ENCODE results near the gene EDEM3.

The EDEM3 gene

DNA sequence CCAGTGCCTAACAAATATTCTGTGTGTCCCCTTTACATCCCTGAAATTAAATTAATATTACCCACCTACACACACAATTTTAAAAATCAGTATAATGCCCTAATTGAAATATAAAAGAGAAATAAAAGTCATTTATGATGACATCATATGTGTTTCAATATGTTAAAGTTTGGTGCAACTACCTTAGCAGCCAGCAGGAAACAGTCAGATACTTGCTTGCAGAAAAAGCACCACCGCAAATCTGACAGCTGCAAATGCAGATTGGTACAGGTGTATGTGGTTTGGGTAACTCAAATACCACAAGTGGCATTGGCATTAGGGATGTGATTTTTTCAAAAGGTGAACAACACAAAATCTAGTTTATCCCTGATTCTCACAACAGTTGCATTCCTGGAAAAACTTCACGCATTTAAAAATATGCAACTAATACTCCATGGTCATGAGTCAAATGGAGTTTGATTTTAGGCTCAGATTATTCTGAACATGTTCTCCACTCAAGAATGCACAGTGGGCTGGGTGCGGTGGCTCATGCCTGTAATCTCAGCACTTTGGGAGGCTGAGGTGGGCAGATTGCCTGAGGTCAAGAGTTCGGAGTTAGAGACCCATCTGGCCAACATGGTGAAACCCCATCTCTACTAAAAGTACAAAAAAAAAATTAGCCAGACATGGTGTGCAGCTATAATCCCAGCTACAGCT, 106.3 kb downstream of the EDEM3 start:
- no peak overlapping the region for H4K8ac ChIP-seq (ENCODE audit: low read depth, low read length)
- no peaks in the 10 kb centered on the region for H3K79me1 ChIP-seq (ENCODE audit: low read depth, low read length)
- H2AK5ac ChIP-seq (ENCODE audit: low read depth, low read length), result no peak overlapping the region
- no peak overlapping the region for H3K4me2 ChIP-seq (ENCODE audit: insufficient read depth, low read length, poor library complexity, severe bottlenecking)
- no peaks in the 10 kb centered on the region for H3K4me1 ChIP-seq (ENCODE audit: control insufficient read depth in 2 of 2, insufficient read depth in 1 of 2, low read depth in 1 of 2, low read length in 2 of 2)
- no peak overlapping the region for H3K27ac ChIP-seq (replicated peaks; ENCODE audit: low read length)
- no peak overlapping the region for H3K9ac ChIP-seq (ENCODE audit: low read depth, low read length, poor library complexity)
- H4K91ac ChIP-seq (ENCODE audit: low read depth, low read length, poor library complexity), result no peak overlapping the region
- H3K9me3 ChIP-seq (replicated peaks in 1 of 2; ENCODE audit: control insufficient read depth in 2 of 2, insufficient read depth in 1 of 2, low read depth in 1 of 2, low read length in 2 of 2), result peaks cover 0 to 8% of the 10 kb centered on the region in 2 donors
- no peak overlapping the region for H2BK15ac ChIP-seq (ENCODE audit: low read length)
- WGBS, 2 donors (ENCODE audit: extremely low coverage in 2 of 2, insufficient read length in 2 of 2, insufficient replicate concordance in 1 of 2), result no CpG with 5 or more reads among the region's 4 CpGs
- H3K4me3 ChIP-seq (ENCODE audit: low read length in 2 of 2), result no peak overlapping the region
- DNase-seq (ENCODE audit: low spot score), result no peak
- no peak overlapping the region for H3K4ac ChIP-seq (ENCODE audit: low read length)
- no peak overlapping the region for H3K23ac ChIP-seq (ENCODE audit: low read depth, low read length, poor library complexity)
- no peak overlapping the region for H3K18ac ChIP-seq (ENCODE audit: low read length)
- no peaks in the 10 kb centered on the region for H3K36me3 ChIP-seq (replicated peaks in 1 of 2; ENCODE audit: control insufficient read depth in 2 of 2, insufficient read depth in 2 of 2, low read length in 2 of 2)
- no peak overlapping the region for H2AFZ ChIP-seq (ENCODE audit: low read length)
- H3K14ac ChIP-seq (ENCODE audit: low read length), result no peak overlapping the region
- H2BK120ac ChIP-seq (ENCODE audit: low read depth, low read length), result no peak overlapping the region
- no peak overlapping the region for H2BK5ac ChIP-seq (ENCODE audit: low read length)
- peaks cover 0 to 10% (median 0%) of the 10 kb centered on the region in 3 experiments for H3K27me3 ChIP-seq (ENCODE audit: control insufficient read depth in 3 of 3, insufficient read depth in 3 of 3, low read depth in 1 of 3, low read length in 3 of 3)
- H2BK12ac ChIP-seq (ENCODE audit: low read length), result no peak overlapping the region

DNA sequence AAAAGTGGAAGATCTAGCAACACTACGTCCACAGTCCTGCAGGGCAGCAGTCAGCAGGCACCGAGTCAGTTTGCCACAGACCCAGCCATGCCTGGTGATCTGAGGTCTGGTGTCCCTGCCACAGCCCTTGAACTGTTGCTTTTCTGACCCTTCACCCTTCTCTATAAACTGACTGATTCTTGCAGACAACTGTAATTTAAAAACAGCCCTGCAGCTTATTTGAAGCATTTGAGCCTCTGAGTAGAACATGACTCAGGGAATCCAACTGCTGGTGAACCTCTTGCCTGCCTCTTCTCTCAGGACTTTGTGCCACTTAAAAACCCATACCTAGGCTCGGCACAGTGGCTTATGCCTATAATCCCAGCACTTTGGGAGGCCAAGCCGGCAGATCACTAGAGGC, 107.2 kb downstream of the EDEM3 start:
- Histone ChIP-seq H2BK5ac (ENCODE audit: low read length) (no peak overlapping the region), H3K9ac (ENCODE audit: low read depth, low read length, poor library complexity) (no peak overlapping the region), H3K27ac (replicated peaks; ENCODE audit: low read length) (no peak overlapping the region), H3K27me3 (ENCODE audit: control insufficient read depth in 3 of 3, insufficient read depth in 3 of 3, low read depth in 1 of 3, low read length in 3 of 3) (peaks cover 0 to 8% (median 0%) of the 10 kb centered on the region in 3 experiments), H2AK5ac (ENCODE audit: low read depth, low read length) (no peak overlapping the region), H4K91ac (ENCODE audit: low read depth, low read length, poor library complexity) (no peak overlapping the region), H4K8ac (ENCODE audit: low read depth, low read length) (no peak overlapping the region), H3K4me2 (ENCODE audit: insufficient read depth, low read length, poor library complexity, severe bottlenecking) (no peak overlapping the region), H2BK15ac (ENCODE audit: low read length) (no peak overlapping the region), H3K14ac (ENCODE audit: low read length) (no peak overlapping the region), H3K4me1 (ENCODE audit: control insufficient read depth in 2 of 2, insufficient read depth in 1 of 2, low read depth in 1 of 2, low read length in 2 of 2) (no peaks in the 10 kb centered on the region), H3K4me3 (ENCODE audit: low read length in 2 of 2) (no peak overlapping the region), H3K18ac (ENCODE audit: low read length) (no peak overlapping the region), H2BK12ac (ENCODE audit: low read length) (no peak overlapping the region), H2AFZ (ENCODE audit: low read length) (no peak overlapping the region), H2BK120ac (ENCODE audit: low read depth, low read length) (no peak overlapping the region), H3K23ac (ENCODE audit: low read depth, low read length, poor library complexity) (no peak overlapping the region), H3K36me3 (replicated peaks in 1 of 2; ENCODE audit: control insufficient read depth in 2 of 2, insufficient read depth in 2 of 2, low read length in 2 of 2) (no peaks in the 10 kb centered on the region), H3K4ac (ENCODE audit: low read length) (no peak overlapping the region), H3K79me1 (ENCODE audit: low read depth, low read length) (no peaks in the 10 kb centered on the region), H3K9me3 (replicated peaks in 1 of 2; ENCODE audit: control insufficient read depth in 2 of 2, insufficient read depth in 1 of 2, low read depth in 1 of 2, low read length in 2 of 2) (peaks cover 0 to 7% of the 10 kb centered on the region in 2 donors)
- no CpG with 5 or more reads among the region's 4 CpGs for WGBS, 2 donors (ENCODE audit: extremely low coverage in 2 of 2, insufficient read length in 2 of 2, insufficient replicate concordance in 1 of 2)
- no peak for DNase-seq (ENCODE audit: low spot score)

DNA sequence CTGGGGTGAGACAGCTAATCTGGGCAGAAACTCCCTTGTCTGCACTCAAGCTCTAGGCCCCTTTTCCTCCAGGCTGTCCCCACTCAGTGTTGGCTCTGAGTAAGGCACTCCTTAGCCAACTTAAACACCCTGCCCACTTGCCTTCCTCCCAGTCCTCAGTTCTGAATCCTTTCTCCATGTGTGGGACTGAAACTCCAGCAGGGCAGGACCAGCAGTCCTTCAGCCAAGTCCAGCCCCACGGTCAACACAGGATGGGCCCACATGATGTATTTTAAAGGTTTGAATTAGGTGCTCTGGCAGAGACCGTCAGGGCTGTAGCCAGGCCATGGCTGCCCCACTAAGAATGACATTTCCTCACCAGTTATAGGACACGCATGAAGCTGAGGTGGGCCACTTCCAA, 107.8 kb downstream of the EDEM3 start:
- no peak overlapping the region for H4K8ac ChIP-seq (ENCODE audit: low read depth, low read length)
- H2AK5ac ChIP-seq (ENCODE audit: low read depth, low read length), result no peak overlapping the region
- no peaks in the 10 kb centered on the region for H3K79me1 ChIP-seq (ENCODE audit: low read depth, low read length)
- H3K23ac ChIP-seq (ENCODE audit: low read depth, low read length, poor library complexity), result no peak overlapping the region
- peaks cover 0 to 7% (median 0%) of the 10 kb centered on the region in 3 experiments for H3K27me3 ChIP-seq (ENCODE audit: control insufficient read depth in 3 of 3, insufficient read depth in 3 of 3, low read depth in 1 of 3, low read length in 3 of 3)
- H3K27ac ChIP-seq (replicated peaks; ENCODE audit: low read length), result no peak overlapping the region
- no peak overlapping the region for H2AFZ ChIP-seq (ENCODE audit: low read length)
- no peak overlapping the region for H2BK12ac ChIP-seq (ENCODE audit: low read length)
- peaks cover 0 to 4% of the 10 kb centered on the region in 2 donors for H3K9me3 ChIP-seq (replicated peaks in 1 of 2; ENCODE audit: control insufficient read depth in 2 of 2, insufficient read depth in 1 of 2, low read depth in 1 of 2, low read length in 2 of 2)
- no peaks in the 10 kb centered on the region for H3K4me1 ChIP-seq (ENCODE audit: control insufficient read depth in 2 of 2, insufficient read depth in 1 of 2, low read depth in 1 of 2, low read length in 2 of 2)
- H2BK120ac ChIP-seq (ENCODE audit: low read depth, low read length), result no peak overlapping the region
- DNase-seq (ENCODE audit: low spot score), result no peak
- no peak overlapping the region for H2BK15ac ChIP-seq (ENCODE audit: low read length)
- no peak overlapping the region for H3K4me3 ChIP-seq (ENCODE audit: low read length in 2 of 2)
- WGBS, 2 donors (ENCODE audit: extremely low coverage in 2 of 2, insufficient read length in 2 of 2, insufficient replicate concordance in 1 of 2), result no CpG with 5 or more reads among the region's 3 CpGs
- no peaks in the 10 kb centered on the region for H3K36me3 ChIP-seq (replicated peaks in 1 of 2; ENCODE audit: control insufficient read depth in 2 of 2, insufficient read depth in 2 of 2, low read length in 2 of 2)
- no peak overlapping the region for H3K14ac ChIP-seq (ENCODE audit: low read length)
- H3K18ac ChIP-seq (ENCODE audit: low read length), result no peak overlapping the region
- H3K9ac ChIP-seq (ENCODE audit: low read depth, low read length, poor library complexity), result no peak overlapping the region
- no peak overlapping the region for H3K4me2 ChIP-seq (ENCODE audit: insufficient read depth, low read length, poor library complexity, severe bottlenecking)
- no peak overlapping the region for H2BK5ac ChIP-seq (ENCODE audit: low read length)
- no peak overlapping the region for H4K91ac ChIP-seq (ENCODE audit: low read depth, low read length, poor library complexity)
- no peak overlapping the region for H3K4ac ChIP-seq (ENCODE audit: low read length)

DNA sequence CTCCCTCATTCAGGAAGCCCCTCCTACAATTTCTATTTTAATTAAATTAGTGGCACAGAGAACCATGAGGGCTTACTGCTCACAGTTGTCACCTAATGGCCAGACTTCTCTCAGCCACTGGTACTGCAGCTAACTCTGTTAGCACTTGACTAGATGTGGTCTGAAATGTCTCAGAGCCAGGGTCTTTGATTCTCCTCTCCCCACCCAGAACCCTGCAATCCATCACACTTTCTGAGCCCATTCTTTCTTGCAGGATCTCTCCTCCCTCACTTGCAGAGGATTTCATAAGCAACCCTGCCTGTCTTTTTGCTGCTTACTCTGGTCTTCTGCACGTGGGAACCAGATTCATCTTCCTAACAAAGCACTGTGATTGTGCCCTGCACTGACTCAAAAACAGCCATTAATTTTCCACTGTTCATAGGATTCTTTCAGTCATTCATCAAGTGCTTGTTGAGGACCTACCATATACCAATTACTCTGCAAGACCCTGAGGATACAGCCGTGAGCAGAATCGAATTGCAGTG, 108.4 kb downstream of the EDEM3 start:
- H3K9me3 ChIP-seq (replicated peaks in 1 of 2; ENCODE audit: control insufficient read depth in 2 of 2, insufficient read depth in 1 of 2, low read depth in 1 of 2, low read length in 2 of 2), result no peaks in the 10 kb centered on the region
- no peak overlapping the region for H3K4me3 ChIP-seq (ENCODE audit: low read length in 2 of 2)
- H3K23ac ChIP-seq (ENCODE audit: low read depth, low read length, poor library complexity), result no peak overlapping the region
- no peak overlapping the region for H2AFZ ChIP-seq (ENCODE audit: low read length)
- no peak overlapping the region for H2BK15ac ChIP-seq (ENCODE audit: low read length)
- H3K18ac ChIP-seq (ENCODE audit: low read length), result no peak overlapping the region
- no peaks in the 10 kb centered on the region for H3K79me1 ChIP-seq (ENCODE audit: low read depth, low read length)
- H3K14ac ChIP-seq (ENCODE audit: low read length), result no peak overlapping the region
- H3K4me1 ChIP-seq (ENCODE audit: control insufficient read depth in 2 of 2, insufficient read depth in 1 of 2, low read depth in 1 of 2, low read length in 2 of 2), result peaks cover 0 to 1% of the 10 kb centered on the region in 2 donors
- H2AK5ac ChIP-seq (ENCODE audit: low read depth, low read length), result no peak overlapping the region
- H3K36me3 ChIP-seq (replicated peaks in 1 of 2; ENCODE audit: control insufficient read depth in 2 of 2, insufficient read depth in 2 of 2, low read length in 2 of 2), result no peaks in the 10 kb centered on the region
- H3K27me3 ChIP-seq (ENCODE audit: control insufficient read depth in 3 of 3, insufficient read depth in 3 of 3, low read depth in 1 of 3, low read length in 3 of 3), result peaks cover 0 to 5% (median 0%) of the 10 kb centered on the region in 3 experiments
- no peak overlapping the region for H2BK120ac ChIP-seq (ENCODE audit: low read depth, low read length)
- no peak overlapping the region for H3K4ac ChIP-seq (ENCODE audit: low read length)
- H3K9ac ChIP-seq (ENCODE audit: low read depth, low read length, poor library complexity), result no peak overlapping the region
- H4K8ac ChIP-seq (ENCODE audit: low read depth, low read length), result no peak overlapping the region
- H3K27ac ChIP-seq (replicated peaks; ENCODE audit: low read length), result no peak overlapping the region
- H2BK5ac ChIP-seq (ENCODE audit: low read length), result no peak overlapping the region
- WGBS, 2 donors (ENCODE audit: extremely low coverage in 2 of 2, insufficient read length in 2 of 2, insufficient replicate concordance in 1 of 2), result no CpG with 5 or more reads among the region's 3 CpGs
- no peak for DNase-seq (ENCODE audit: low spot score)
- H3K4me2 ChIP-seq (ENCODE audit: insufficient read depth, low read length, poor library complexity, severe bottlenecking), result no peak overlapping the region
- no peak overlapping the region for H4K91ac ChIP-seq (ENCODE audit: low read depth, low read length, poor library complexity)
- H2BK12ac ChIP-seq (ENCODE audit: low read length), result no peak overlapping the region
